GM13976 (cell line): Measurements from ENCODE around the gene DCK.
A peak's percentile ranks its signal among the peaks of the same experiment; 100 is the strongest.
"Not testable (repeated sequence)": the region's sequence is repeated elsewhere in the genome, so short reads cannot be mapped to it uniquely, and the experiment has no call there.

Experiments used
- DNase-seq: peaks from one replicate; pipeline ENCODE4 v3.0.0; 2012; ENCODE audit warnings: low spot score
- in situ Hi-C: fragments of 300-500 bp; cut with MboI; formaldehyde crosslinking; loops from one replicate; pipeline ENCODE4 v1.12.0; 2022; ENCODE audit warnings: low sequenced_read_pairs, mixed read lengths, inconsistent platforms; ENCODE audit not compliant: unreplicated experiment
- TF ChIP-seq, protein P1 (sequence below): IDR thresholded peaks from 2 replicates; pipeline ENCODE4 v1.5.1; 2012; ENCODE audit warnings: borderline replicate concordance, mild to moderate bottlenecking; ENCODE audit not compliant: insufficient read depth; ENCODE audit errors: extremely low read depth, missing control alignments, control extremely low read depth

Gene DCK

DNA sequence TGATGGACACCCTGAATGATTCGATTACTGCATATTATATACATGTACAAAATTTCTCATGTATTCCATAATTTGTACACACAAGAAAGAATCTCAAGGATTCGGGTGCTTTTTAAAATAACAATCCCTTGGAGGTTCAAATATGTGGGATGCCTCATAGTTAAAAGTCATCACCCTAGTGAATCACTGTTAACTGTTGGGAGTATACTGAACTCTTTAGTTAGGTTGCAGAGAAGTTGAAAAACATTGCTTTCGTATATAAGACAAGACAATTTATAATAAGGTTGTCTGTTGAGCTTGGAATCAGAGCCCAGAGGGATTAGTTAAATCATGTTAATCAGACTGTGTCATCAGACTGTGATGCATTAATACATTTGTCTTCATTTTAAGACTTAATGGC is 15.6 kb downstream of the DCK start:
- DNase-seq: no peak
- in situ Hi-C loops: loop anchor here (25.0 kb wide), 1 partner anchor 347 kb away; the partner anchor contains the start of gene JCHAIN
- TF ChIP-seq, protein P1, sequence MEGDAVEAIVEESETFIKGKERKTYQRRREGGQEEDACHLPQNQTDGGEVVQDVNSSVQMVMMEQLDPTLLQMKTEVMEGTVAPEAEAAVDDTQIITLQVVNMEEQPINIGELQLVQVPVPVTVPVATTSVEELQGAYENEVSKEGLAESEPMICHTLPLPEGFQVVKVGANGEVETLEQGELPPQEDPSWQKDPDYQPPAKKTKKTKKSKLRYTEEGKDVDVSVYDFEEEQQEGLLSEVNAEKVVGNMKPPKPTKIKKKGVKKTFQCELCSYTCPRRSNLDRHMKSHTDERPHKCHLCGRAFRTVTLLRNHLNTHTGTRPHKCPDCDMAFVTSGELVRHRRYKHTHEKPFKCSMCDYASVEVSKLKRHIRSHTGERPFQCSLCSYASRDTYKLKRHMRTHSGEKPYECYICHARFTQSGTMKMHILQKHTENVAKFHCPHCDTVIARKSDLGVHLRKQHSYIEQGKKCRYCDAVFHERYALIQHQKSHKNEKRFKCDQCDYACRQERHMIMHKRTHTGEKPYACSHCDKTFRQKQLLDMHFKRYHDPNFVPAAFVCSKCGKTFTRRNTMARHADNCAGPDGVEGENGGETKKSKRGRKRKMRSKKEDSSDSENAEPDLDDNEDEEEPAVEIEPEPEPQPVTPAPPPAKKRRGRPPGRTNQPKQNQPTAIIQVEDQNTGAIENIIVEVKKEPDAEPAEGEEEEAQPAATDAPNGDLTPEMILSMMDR: no peak

DNA sequence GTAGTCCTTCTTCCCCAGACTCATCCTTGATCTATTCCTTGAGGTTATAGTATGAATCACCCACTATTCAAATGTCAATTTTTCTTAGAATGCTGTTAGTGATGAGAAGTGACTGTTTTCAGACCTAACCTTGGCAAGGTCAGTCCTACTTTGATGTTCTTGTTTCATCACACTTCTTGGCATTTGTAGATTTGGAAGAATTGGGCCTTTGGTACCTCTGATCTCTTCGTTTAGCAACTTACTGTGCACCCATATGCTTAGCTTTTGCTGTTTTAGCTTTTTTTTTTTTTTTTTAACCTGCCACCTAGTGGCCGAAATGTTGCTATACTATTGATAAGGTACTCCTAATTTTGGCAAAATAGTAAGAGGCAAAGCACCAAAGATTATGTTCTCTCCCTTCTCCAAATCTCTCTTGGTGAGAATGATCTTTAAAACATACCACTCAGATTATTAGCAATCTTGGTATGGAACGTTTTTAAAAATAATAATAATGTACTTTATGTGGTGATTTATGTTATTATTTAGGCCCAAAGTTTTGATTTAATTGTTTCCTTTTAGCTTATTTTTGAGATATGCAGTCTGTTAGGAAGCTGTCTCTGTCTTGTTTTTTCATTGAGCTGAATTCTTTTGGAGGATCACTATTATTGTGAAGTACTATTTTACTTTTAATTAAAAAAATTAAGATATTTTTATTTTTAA is 16.6 kb downstream of the DCK start:
- TF ChIP-seq, protein P1: peak; percentile 37
- DNase-seq: peak; percentile 57
- in situ Hi-C loops: loop anchor here (25.0 kb wide), 1 partner anchor 348 kb away; the partner anchor contains the start of gene JCHAIN

DNA sequence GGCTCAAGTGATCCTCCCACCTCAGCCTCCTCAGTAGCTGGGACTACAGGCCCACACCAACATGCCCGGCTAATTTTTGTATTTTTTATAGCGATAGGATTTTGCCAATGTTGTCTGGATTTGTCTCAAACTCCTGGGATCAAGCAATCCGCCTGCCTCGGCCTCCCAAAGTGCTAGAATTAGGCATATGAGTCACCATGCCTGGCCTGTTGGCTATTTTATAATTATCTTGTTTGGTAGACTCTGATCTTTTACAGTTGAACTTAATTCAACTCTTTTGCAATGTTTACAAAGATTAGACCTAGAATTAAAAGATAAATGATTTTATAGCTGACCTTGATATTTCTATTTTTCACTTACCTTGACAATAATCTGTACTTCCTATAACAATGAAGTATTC is 18.0 kb downstream of the DCK start:
- TF ChIP-seq, protein P1: no peak
- in situ Hi-C loops: loop anchor here (25.0 kb wide), 1 partner anchor 349 kb away; the partner anchor contains the start of gene JCHAIN
- no peak for DNase-seq

DNA sequence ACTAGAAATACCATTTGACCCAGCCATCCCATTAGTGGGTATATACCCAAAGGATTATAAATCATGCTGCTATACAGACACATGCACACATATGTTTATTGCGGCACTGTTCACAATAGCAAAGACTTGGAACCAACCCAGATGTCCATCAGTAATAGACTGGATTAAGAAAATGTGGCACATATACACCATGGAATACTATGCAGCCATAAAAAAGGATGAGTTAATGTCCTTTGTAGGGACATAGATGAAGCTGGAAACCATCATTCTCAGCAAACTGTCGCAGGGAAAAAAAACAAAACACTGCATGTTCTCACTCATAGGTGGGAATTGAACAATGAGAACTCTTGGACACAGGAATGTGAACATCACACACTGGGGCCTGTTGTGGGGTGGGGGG is 23.9 kb downstream of the DCK start:
- in situ Hi-C loops: loop anchor here (25.0 kb wide), 1 partner anchor 355 kb away; the partner anchor contains the start of gene JCHAIN

DNA sequence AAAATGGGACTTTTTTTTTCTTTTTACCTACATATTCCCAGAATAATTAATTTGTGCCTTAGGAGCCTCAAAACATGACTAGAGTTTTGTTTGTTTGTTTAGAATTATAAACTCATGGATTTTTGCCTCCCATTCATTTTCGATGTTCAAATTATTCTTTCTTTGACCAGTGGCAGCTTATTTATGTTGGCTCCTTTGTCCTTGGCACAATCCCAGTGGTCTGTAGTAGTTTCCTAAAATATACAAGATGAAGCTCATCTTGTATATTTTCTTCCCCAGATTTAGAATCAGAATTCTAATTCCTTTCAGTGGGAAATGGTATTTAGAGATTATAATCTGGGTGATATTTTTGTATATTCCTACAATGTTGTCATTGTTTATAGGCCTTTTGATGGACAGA is 27.2 kb downstream of the DCK start:
- DNase-seq: no peak
- in situ Hi-C loops: loop anchor here (25.0 kb wide), 1 partner anchor 358 kb away; the partner anchor contains the start of gene JCHAIN
- TF ChIP-seq, protein P1: no peak

More for the DNA sequence above, 23.9 kb downstream of the DCK start:
- not testable (repeated sequence) for DNase-seq

DNA sequence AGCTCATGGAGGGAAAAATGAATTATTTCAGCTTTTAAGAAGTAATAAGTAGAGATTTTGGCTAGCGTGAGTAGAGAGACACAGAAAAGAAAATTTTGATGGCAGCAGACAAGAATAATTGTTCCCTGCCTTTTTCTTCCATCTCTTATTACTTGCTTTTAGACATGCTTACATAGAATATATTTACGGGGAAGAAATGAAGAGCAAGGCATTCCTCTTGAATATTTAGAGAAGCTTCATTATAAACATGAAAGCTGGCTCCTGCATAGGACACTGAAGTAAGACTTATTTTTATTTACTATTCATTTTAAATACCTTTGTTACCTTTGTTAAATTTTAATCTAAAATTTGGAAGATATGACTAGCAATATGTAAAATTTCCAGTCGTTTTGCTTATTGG is 32.2 kb downstream of the DCK start:
- TF ChIP-seq, protein P1: no peak

DNA sequence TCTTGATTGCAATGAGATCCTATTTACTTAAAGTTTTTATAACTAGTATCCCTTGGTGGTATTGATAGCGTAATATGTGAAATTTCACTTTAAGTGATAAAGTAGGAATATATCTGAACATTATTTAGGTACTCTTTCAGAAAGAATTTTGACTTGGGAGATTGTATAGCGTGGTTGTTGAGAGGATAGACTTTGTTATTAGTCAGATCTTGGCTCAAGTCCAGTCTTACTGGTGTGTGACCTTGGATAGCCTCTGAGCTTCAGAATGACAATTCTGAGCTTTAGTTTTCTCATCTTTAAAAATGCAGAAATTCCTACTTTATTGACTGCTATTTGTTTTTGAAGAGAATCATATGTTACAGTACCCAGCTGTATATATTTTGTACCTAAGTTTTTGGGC is 32.6 kb downstream of the DCK start:
- in situ Hi-C loops: loop anchor here (25.0 kb wide), 1 partner anchor 89 kb away; no protein-coding TSS in a partner anchor
- TF ChIP-seq, protein P1: no peak
- no peak for DNase-seq

More for the DNA sequence above, 32.2 kb downstream of the DCK start:
- DNase-seq: no peak
- in situ Hi-C loops: loop anchor here (25.0 kb wide), 1 partner anchor 88 kb away; no protein-coding TSS in a partner anchor
